ENCODE measurements around the gene UGCG. TPM values are rescaled to one million over a fixed set of nuclear protein-coding genes. Genes with fewer than 3 reads are reported as not detected.

The UGCG gene
- total and polyA plus RNA-seq, 10 of the 15 experiments (the other 5 are each of a cell fraction or from before 2014, with no cell fraction given) = 21.7 to 96.6 (median 48.9) TPM

DNA sequence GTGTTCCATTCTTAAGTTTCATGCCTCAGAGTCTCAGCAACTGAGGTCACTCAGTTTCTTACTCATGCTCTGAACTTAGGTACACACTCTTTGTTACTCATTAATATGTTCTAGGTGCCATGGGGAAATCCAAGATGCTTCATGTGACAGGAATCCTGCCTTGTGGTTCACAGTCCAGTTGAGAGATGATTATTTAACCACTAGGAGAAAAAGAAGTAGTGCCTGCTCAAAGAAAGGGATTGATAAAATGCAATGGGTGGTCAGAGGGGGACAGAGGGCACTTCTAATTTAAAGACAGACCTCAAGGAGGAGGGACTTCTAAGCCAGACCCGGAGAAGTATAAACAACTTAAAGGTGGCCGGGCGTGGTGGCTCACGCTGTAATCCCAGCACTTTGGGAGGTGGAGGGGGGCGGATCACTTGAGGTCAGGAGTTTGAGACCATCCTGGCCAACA lies 69.0 kb downstream of the UGCG start (continued):
- TF ChIP-seq RAD21 (IDR thresholded peaks at IDR 0.05; ENCODE audit: insufficient read depth, low read depth, low read length) = 0 out of 2 replicates have a peak, but pooled peaks have one; percentile 3
- TF ChIP-seq PML (IDR thresholded peaks at IDR 0.05; ENCODE audit: low read length) = 0 out of 2 replicates have a peak, but pooled peaks have one; percentile 41
- peak; percentile 82 to 89 for TF ChIP-seq EP300 (IDR thresholded peaks at IDR 0.05; ENCODE audit: borderline replicate concordance in 1 of 2, control insufficient read depth in 1 of 2, low read depth in 2 of 2, low read length in 2 of 2)
- peak; percentile 28 for TF ChIP-seq SMAD1 (IDR thresholded peaks at IDR 0.05; ENCODE audit: low read depth, partially characterized antibody)
- TF ChIP-seq CEBPB (IDR thresholded peaks at IDR 0.05; ENCODE audit: borderline replicate concordance in 1 of 2, low read depth in 2 of 2, low read length in 2 of 2) = peak in 1 of 2 experiments; percentile 69; a peak in 1 of 4 replicates
- TF ChIP-seq, protein P1, sequence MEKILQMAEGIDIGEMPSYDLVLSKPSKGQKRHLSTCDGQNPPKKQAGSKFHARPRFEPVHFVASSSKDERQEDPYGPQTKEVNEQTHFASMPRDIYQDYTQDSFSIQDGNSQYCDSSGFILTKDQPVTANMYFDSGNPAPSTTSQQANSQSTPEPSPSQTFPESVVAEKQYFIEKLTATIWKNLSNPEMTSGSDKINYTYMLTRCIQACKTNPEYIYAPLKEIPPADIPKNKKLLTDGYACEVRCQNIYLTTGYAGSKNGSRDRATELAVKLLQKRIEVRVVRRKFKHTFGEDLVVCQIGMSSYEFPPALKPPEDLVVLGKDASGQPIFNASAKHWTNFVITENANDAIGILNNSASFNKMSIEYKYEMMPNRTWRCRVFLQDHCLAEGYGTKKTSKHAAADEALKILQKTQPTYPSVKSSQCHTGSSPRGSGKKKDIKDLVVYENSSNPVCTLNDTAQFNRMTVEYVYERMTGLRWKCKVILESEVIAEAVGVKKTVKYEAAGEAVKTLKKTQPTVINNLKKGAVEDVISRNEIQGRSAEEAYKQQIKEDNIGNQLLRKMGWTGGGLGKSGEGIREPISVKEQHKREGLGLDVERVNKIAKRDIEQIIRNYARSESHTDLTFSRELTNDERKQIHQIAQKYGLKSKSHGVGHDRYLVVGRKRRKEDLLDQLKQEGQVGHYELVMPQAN (conservative IDR thresholded peaks at IDR 0.05) = peak; percentile 43; the same call in 1 of the 2 replicates
- peak; percentile 77 for TF ChIP-seq BMI1 (IDR thresholded peaks at IDR 0.05; ENCODE audit: borderline replicate concordance)
- TF ChIP-seq RBBP5 (conservative IDR thresholded peaks at IDR 0.05) = no peak
- TF ChIP-seq CBFB (IDR thresholded peaks at IDR 0.05; ENCODE audit: low read depth) = peak; percentile 62; the same call in 1 of the 2 replicates
- 0 out of 2 replicates have a peak, but pooled peaks have one; percentile 21 for TF ChIP-seq CREB1 (IDR thresholded peaks at IDR 0.05; ENCODE audit: low read depth)
- TF ChIP-seq, protein P2, sequence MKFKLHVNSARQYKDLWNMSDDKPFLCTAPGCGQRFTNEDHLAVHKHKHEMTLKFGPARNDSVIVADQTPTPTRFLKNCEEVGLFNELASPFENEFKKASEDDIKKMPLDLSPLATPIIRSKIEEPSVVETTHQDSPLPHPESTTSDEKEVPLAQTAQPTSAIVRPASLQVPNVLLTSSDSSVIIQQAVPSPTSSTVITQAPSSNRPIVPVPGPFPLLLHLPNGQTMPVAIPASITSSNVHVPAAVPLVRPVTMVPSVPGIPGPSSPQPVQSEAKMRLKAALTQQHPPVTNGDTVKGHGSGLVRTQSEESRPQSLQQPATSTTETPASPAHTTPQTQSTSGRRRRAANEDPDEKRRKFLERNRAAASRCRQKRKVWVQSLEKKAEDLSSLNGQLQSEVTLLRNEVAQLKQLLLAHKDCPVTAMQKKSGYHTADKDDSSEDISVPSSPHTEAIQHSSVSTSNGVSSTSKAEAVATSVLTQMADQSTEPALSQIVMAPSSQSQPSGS (IDR thresholded peaks at IDR 0.05; ENCODE audit: low read length) = peak; percentile 92
- TF ChIP-seq POU2F2 (IDR thresholded peaks at IDR 0.05; ENCODE audit: borderline replicate concordance, low read depth, low read length) = peak; percentile 12; the same call in 1 of the 3 replicates
- TF ChIP-seq CHD2 (IDR thresholded peaks at IDR 0.05; ENCODE audit: borderline replicate concordance, low read depth, low read length) = peak; percentile 30; the same call in 1 of the 2 replicates
- TF ChIP-seq, protein P3, sequence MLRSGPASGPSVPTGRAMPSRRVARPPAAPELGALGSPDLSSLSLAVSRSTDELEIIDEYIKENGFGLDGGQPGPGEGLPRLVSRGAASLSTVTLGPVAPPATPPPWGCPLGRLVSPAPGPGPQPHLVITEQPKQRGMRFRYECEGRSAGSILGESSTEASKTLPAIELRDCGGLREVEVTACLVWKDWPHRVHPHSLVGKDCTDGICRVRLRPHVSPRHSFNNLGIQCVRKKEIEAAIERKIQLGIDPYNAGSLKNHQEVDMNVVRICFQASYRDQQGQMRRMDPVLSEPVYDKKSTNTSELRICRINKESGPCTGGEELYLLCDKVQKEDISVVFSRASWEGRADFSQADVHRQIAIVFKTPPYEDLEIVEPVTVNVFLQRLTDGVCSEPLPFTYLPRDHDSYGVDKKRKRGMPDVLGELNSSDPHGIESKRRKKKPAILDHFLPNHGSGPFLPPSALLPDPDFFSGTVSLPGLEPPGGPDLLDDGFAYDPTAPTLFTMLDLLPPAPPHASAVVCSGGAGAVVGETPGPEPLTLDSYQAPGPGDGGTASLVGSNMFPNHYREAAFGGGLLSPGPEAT (IDR thresholded peaks at IDR 0.05; ENCODE audit: low read depth) = peak; percentile 98
- no peak for TF ChIP-seq BRCA1 (IDR thresholded peaks at IDR 0.05; ENCODE audit: low read depth, low read length)
- TF ChIP-seq IRF4 (IDR thresholded peaks at IDR 0.05; ENCODE audit: low read depth, low read length) = 0 out of 2 replicates have a peak, but pooled peaks have one; percentile 48
- TF ChIP-seq, protein P4, sequence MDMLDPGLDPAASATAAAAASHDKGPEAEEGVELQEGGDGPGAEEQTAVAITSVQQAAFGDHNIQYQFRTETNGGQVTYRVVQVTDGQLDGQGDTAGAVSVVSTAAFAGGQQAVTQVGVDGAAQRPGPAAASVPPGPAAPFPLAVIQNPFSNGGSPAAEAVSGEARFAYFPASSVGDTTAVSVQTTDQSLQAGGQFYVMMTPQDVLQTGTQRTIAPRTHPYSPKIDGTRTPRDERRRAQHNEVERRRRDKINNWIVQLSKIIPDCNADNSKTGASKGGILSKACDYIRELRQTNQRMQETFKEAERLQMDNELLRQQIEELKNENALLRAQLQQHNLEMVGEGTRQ (IDR thresholded peaks at IDR 0.05; ENCODE audit: borderline replicate concordance, low read depth, low read length) = peak; percentile 27; the same call in 1 of the 2 replicates
- TF ChIP-seq, protein P5, sequence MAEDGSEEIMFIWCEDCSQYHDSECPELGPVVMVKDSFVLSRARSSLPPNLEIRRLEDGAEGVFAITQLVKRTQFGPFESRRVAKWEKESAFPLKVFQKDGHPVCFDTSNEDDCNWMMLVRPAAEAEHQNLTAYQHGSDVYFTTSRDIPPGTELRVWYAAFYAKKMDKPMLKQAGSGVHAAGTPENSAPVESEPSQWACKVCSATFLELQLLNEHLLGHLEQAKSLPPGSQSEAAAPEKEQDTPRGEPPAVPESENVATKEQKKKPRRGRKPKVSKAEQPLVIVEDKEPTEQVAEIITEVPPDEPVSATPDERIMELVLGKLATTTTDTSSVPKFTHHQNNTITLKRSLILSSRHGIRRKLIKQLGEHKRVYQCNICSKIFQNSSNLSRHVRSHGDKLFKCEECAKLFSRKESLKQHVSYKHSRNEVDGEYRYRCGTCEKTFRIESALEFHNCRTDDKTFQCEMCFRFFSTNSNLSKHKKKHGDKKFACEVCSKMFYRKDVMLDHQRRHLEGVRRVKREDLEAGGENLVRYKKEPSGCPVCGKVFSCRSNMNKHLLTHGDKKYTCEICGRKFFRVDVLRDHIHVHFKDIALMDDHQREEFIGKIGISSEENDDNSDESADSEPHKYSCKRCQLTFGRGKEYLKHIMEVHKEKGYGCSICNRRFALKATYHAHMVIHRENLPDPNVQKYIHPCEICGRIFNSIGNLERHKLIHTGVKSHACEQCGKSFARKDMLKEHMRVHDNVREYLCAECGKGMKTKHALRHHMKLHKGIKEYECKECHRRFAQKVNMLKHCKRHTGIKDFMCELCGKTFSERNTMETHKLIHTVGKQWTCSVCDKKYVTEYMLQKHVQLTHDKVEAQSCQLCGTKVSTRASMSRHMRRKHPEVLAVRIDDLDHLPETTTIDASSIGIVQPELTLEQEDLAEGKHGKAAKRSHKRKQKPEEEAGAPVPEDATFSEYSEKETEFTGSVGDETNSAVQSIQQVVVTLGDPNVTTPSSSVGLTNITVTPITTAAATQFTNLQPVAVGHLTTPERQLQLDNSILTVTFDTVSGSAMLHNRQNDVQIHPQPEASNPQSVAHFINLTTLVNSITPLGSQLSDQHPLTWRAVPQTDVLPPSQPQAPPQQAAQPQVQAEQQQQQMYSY (CRISPR knock-in tag; IDR thresholded peaks at IDR 0.05) = no peak

All from GM12878 (cell line).